SK-N-SH (cell line): ENCODE measurements around the gene PHACTR4. TPM values are rescaled to one million over a fixed set of nuclear protein-coding genes. Genes with fewer than 3 reads are reported as not detected.

Experiments
- CTCF ChIA-PET: fragments of 300-600, 350-600 bp; formaldehyde crosslinking; extraction: SDS; loops from one replicate; lab custom pipeline; 2021; lab: Yijun Ruan, JAX
- POLR2A ChIA-PET: fragments of 350-600 bp; sonication (Branson Sonifier 250); formaldehyde crosslinking; extraction: SDS; loops from one replicate; lab custom pipeline; 2020; ENCODE audit warnings: antibody characterized with exemption, inconsistent platforms; lab: Yijun Ruan, JAX
- DNase-seq: peaks from one replicate; pipeline ENCODE4 v3.0.0; 2012
- H2AFZ ChIP-seq: fragments of 200-600 bp; sonication (generic); 2 replicates; pipeline ENCODE4 v1.8.1; 2016; ENCODE audit warnings: antibody characterized with exemption, mild to moderate bottlenecking, low read depth
- H3F3A ChIP-seq: fragments of 200-600 bp; sonication (generic); replicated peaks from 2 replicates; pipeline ENCODE3; 2016; ENCODE audit warnings: antibody characterized with exemption, mild to moderate bottlenecking; ENCODE audit not compliant: insufficient read depth
- H3K27ac ChIP-seq, 2 experiments: fragments of 200-500 bp in 1 of 2; fragments of 200-600 bp in 1 of 2; sonication (Bioruptor generic) in 1 of 2; sonication (generic), shearing (Covaris generic) in 1 of 2; 2 replicates each; pipeline versions ENCODE4 v1.5.1 to v1.6.1; 2014 to 2016; ENCODE audit warnings: low read depth in 2 of 2, inconsistent platforms in 1 of 2, low read length in 1 of 2, mild to moderate bottlenecking in 1 of 2, mixed read lengths in 1 of 2
- H3K27me3 ChIP-seq: fragments of 200-600 bp; sonication (generic), shearing (Covaris generic); 2 replicates; pipeline ENCODE4 v1.6.1; 2016; ENCODE audit warnings: mixed run types; ENCODE audit not compliant: insufficient read depth
- H3K36me3 ChIP-seq, 2 experiments: fragments of 200-500 bp in 1 of 2; fragments of 200-600 bp in 1 of 2; sonication (Bioruptor generic) in 1 of 2; sonication (generic) in 1 of 2; replicated peaks in 1 of 2; 2 replicates each; pipeline versions ENCODE3 to v1.5.1; 2014 to 2016; ENCODE audit warnings: low read length in 1 of 2, mild to moderate bottlenecking in 1 of 2; ENCODE audit not compliant: insufficient read depth in 2 of 2, control insufficient read depth in 1 of 2
- H3K4me1 ChIP-seq, 2 experiments: fragments of 200-500 bp in 1 of 2; fragments of 200-600 bp in 1 of 2; sonication (Bioruptor generic) in 1 of 2; sonication (generic), shearing (Covaris generic) in 1 of 2; 2 replicates each; pipeline versions ENCODE4 v1.5.1 to v1.6.1; 2014 to 2016; ENCODE audit warnings: low read depth in 1 of 2, low read length in 1 of 2, mixed run types in 1 of 2; ENCODE audit not compliant: insufficient read depth in 2 of 2, control insufficient read depth in 1 of 2
- H3K4me2 ChIP-seq: fragments of 200-600 bp; sonication (generic), shearing (Covaris generic); 2 replicates; pipeline ENCODE4 v1.6.1; 2017; ENCODE audit warnings: mixed run types
- H3K4me3 ChIP-seq, 2 experiments: fragments of 200-500 bp in 1 of 2; fragments of 200-600 bp in 1 of 2; sonication (Bioruptor generic) in 1 of 2; sonication (generic), shearing (Covaris generic) in 1 of 2; 2 replicates each; pipeline versions ENCODE4 v1.5.1 to v1.8.1; 2014 to 2016; ENCODE audit warnings: low read depth in 2 of 2, inconsistent platforms in 1 of 2, low read length in 1 of 2, mild to moderate bottlenecking in 1 of 2, mixed read lengths in 1 of 2, moderate library complexity in 1 of 2
- H3K79me2 ChIP-seq: fragments of 200-600 bp; sonication (generic); 2 replicates; pipeline ENCODE4 v1.8.1; 2017; ENCODE audit warnings: mild to moderate bottlenecking; ENCODE audit not compliant: insufficient read depth
- H3K9ac ChIP-seq: fragments of 200-600 bp; sonication (generic); 2 replicates; pipeline ENCODE4 v1.6.1; 2017; ENCODE audit warnings: mixed run types
- H3K9me2 ChIP-seq: fragments of 200-600 bp; sonication (generic); 2 replicates; pipeline ENCODE4 v1.6.1; 2017; ENCODE audit warnings: mixed run types
- H3K9me3 ChIP-seq: fragments of 200-600 bp; sonication (generic); 2 replicates; pipeline ENCODE4 v1.6.1; 2017; ENCODE audit warnings: mixed run types, mild to moderate bottlenecking, moderate library complexity
- H4K20me1 ChIP-seq: fragments of 200-600 bp; sonication (generic); 2 replicates; pipeline ENCODE4 v1.6.1; 2017; ENCODE audit warnings: mild to moderate bottlenecking, mixed run types; ENCODE audit not compliant: insufficient read depth
- EP300 ChIP-seq, 2 experiments: IDR thresholded peaks; 2 replicates each; pipeline versions ENCODE4 v1.4.0 to v1.6.1; 2012; ENCODE audit warnings: borderline replicate concordance in 1 of 2, low read depth in 1 of 2, low read length in 1 of 2
- EZH2phosphoT487 ChIP-seq: fragments of 200-600 bp; sonication (generic); IDR thresholded peaks from 2 replicates; pipeline ENCODE4 v1.6.1; 2017; ENCODE audit warnings: low read depth, mixed run types, mild to moderate bottlenecking, antibody characterized with exemption, moderate library complexity, borderline replicate concordance
- GATA2 ChIP-seq: sonication (generic); formaldehyde crosslinking; IDR thresholded peaks from 2 replicates; pipeline ENCODE4 v1.5.0; 2020; ENCODE audit warnings: mild to moderate bottlenecking, missing genetic modification reagents
- NRF1 ChIP-seq: IDR thresholded peaks from 2 replicates; pipeline ENCODE4 v1.6.1; 2012; ENCODE audit warnings: low read depth, mild to moderate bottlenecking, low read length
- PBX3 ChIP-seq: IDR thresholded peaks from 2 replicates; pipeline ENCODE4; 2012
- POLR2AphosphoS5 ChIP-seq: IDR thresholded peaks from 2 replicates; pipeline ENCODE4 v1.6.1; 2012; ENCODE audit warnings: low read depth, low read length
- RAD21 ChIP-seq: IDR thresholded peaks from 2 replicates; pipeline ENCODE4 v1.6.1; 2012; ENCODE audit warnings: mild to moderate bottlenecking, low read length
- REST ChIP-seq: IDR thresholded peaks from 2 replicates; pipeline ENCODE4 v1.6.1; 2012; ENCODE audit warnings: mild to moderate bottlenecking, low read depth, low read length, moderate library complexity
- RXRA ChIP-seq: IDR thresholded peaks from 2 replicates; pipeline ENCODE4 v1.4.0; 2012; ENCODE audit warnings: low read depth, mild to moderate bottlenecking, borderline replicate concordance
- SIN3A ChIP-seq: IDR thresholded peaks from 2 replicates; pipeline ENCODE4 v1.6.1; 2012; ENCODE audit warnings: low read depth, mild to moderate bottlenecking, low read length, moderate library complexity, borderline replicate concordance
- SMC3 ChIP-seq: IDR thresholded peaks from 2 replicates; pipeline ENCODE4 v1.6.1; 2012; ENCODE audit warnings: low read depth, low read length, improper control_type of control experiment
- TEAD4 ChIP-seq: IDR thresholded peaks from 2 replicates; pipeline ENCODE4 v1.4.0; 2012; ENCODE audit warnings: mild to moderate bottlenecking, borderline replicate concordance; ENCODE audit not compliant: insufficient read depth
- USF1 ChIP-seq: IDR thresholded peaks from 2 replicates; pipeline ENCODE4 v1.4.0; 2012; ENCODE audit warnings: low read depth, borderline replicate concordance
- WGBS: methylation state at CpG from one replicate; pipeline ENCODE4 v1.1.6; 2017; ENCODE audit warnings: low lambda C conversion rate; 5-methylcytosine and 5-hydroxymethylcytosine counted together
- polyA plus RNA-seq, 3 experiments: library from polyadenylated mRNA; depleted of rRNA; stranded (reverse); fragments of >200 nt; gene quantifications; 2 replicates each; pipeline ENCODE4 v1.2.3, GENCODE V29; 2012

The PHACTR4 gene
- polyA plus RNA-seq, 1 of the 3 experiments (the other 2 are of a cell fraction) = 9.8 TPM

- Histone ChIP-seq H3K27me3 (no peaks in the 10 kb centered on the region), H3K4me1 (peaks cover 0 to 14% of the 10 kb centered on the region in 2 experiments; a peak in 1 of 4 replicates), H2AFZ (no peak overlapping the region), H3K4me3 (no peak overlapping the region), H3F3A (peaks cover 3% of the 10 kb centered on the region), H3K9me2 (no peaks in the 10 kb centered on the region), H4K20me1 (no peaks in the 10 kb centered on the region), H3K9me3 (no peaks in the 10 kb centered on the region), H3K4me2 (no peak overlapping the region), H3K36me3 (peaks cover 0 to 41% of the 10 kb centered on the region in 2 experiments), H3K9ac (no peak overlapping the region), H3K27ac (peak overlapping the region in 1 of 2 experiments; percentile 56; a peak in 2 of 4 replicates), H3K79me2 (no peaks in the 10 kb centered on the region)
- WGBS = 77% methylated on average over 7 of the region's 8 CpGs
- DNase-seq = peak; percentile 70
- TF ChIP-seq SMC3 (no peak), SIN3A (no peak), GATA2 (CRISPR knock-in tag) (peak; percentile 64), EP300 (IDR thresholded peaks at IDR 0.05; ENCODE audit: borderline replicate concordance in 1 of 2, low read depth in 1 of 2, low read length in 1 of 2) (peak in 1 of 2 experiments; percentile 58; a peak in 2 of 4 replicates), USF1 (no peak)
- CTCF ChIA-PET = interaction anchor here (0.5 to 1.3 kb wide), 5 partner anchors 8 to 281 kb away, joined by 3 to 4 read pairs (median 3); no protein-coding TSS in a partner anchor
- POLR2A ChIA-PET = interaction anchor here (1.1 to 1.3 kb wide), 2 partner anchors 13 to 44 kb away, joined by 3 to 14 read pairs; no protein-coding TSS in a partner anchor
These were observed 168.1 kb downstream of the PHACTR4 start for GRCh38 chr1:28537457-28538199.

- peaks cover 3% of the 10 kb centered on the region for H3F3A ChIP-seq
- peak overlapping the region in 1 of 2 experiments; percentile 56; a peak in 2 of 4 replicates for H3K27ac ChIP-seq
- H3K4me1 ChIP-seq = peaks cover 0 to 14% of the 10 kb centered on the region in 2 experiments; a peak in 1 of 4 replicates
- DNase-seq = no peak
- H4K20me1 ChIP-seq = no peaks in the 10 kb centered on the region
- POLR2A ChIA-PET = interaction anchor here (1.1 to 1.3 kb wide), 2 partner anchors 13 to 43 kb away, joined by 3 to 14 read pairs; no protein-coding TSS in a partner anchor
- H3K4me2 ChIP-seq = no peak overlapping the region
- peaks cover 0 to 41% of the 10 kb centered on the region in 2 experiments for H3K36me3 ChIP-seq
- no peaks in the 10 kb centered on the region for H3K9me2 ChIP-seq
- CTCF ChIA-PET = interaction anchor here (0.5 to 1.7 kb wide), 4 partner anchors 14 to 282 kb away, joined by 3 to 4 read pairs (median 3); no protein-coding TSS in a partner anchor
- H3K79me2 ChIP-seq = no peaks in the 10 kb centered on the region
- TF ChIP-seq POLR2AphosphoS5 = no peak
- TF ChIP-seq PBX3 = no peak
- TF ChIP-seq TEAD4 = no peak
- TF ChIP-seq NRF1 = no peak
- TF ChIP-seq USF1 = no peak
- no peak for TF ChIP-seq RAD21
- TF ChIP-seq REST = no peak
- no peak for TF ChIP-seq EZH2phosphoT487
- TF ChIP-seq RXRA = no peak
- no peak for TF ChIP-seq SMC3
- TF ChIP-seq EP300 (IDR thresholded peaks at IDR 0.05; ENCODE audit: borderline replicate concordance in 1 of 2, low read depth in 1 of 2, low read length in 1 of 2) = no peak
- no peak overlapping the region for H2AFZ ChIP-seq
- no peaks in the 10 kb centered on the region for H3K27me3 ChIP-seq
- H3K4me3 ChIP-seq = no peak overlapping the region
- 97% methylated on average over 6 of the region's 6 CpGs for WGBS
- H3K9me3 ChIP-seq = no peaks in the 10 kb centered on the region
- no peak overlapping the region for H3K9ac ChIP-seq
These were observed 168.7 kb downstream of the PHACTR4 start for GRCh38 chr1:28538286-28538685.
